HG02970 (cell line): ENCODE data around the gene MBP.

Experiments used
- ATAC-seq: cut with Tn5 transposase; IDR thresholded peaks from one replicate; pipeline ENCODE4 v1.9.1; 2021; ENCODE audit warnings: mild to moderate bottlenecking, moderate library complexity, moderate number of reproducible peaks; ENCODE audit not compliant: unreplicated experiment, low FRiP score

Gene MBP

DNA sequence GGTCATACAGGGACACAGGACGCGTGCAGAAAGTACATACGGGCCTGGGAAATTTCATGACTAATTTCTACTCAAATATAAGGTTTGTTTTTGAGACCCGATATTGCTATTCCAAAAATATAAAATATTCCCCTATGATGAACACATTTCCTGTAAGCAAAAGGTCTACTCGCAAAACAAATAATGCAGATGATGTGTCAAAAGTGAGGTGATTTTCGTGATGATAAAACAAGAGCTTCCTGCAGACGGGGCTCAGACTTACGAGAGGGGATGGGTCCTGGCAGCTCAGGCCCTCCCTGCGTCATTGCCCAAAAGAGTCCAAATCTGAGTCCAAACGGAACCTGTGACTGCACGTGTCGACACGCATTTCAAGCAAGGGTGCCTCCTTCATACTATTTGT is 62.7 kb downstream of the MBP start:
- ATAC-seq: no peak

DNA sequence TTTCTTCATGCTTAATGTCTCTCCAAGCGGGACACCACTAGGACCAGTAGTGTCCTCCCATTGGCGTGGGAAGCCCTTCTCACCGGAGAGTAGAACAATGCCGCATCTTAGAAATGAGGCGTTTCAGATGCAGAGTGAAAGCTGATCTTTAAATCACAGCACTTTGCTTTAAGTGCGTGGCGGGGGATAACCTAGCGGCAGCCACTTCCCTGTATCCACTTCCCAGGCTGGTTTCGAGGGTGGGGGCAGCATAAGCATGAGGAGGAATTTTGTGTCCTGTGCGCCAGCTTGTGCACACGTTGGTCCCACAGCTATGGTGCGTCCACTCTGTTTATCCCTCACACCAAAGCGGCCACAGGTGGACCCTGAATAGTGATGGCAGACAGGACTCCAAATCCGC is 63.1 kb downstream of the MBP start:
- ATAC-seq: no peak

DNA sequence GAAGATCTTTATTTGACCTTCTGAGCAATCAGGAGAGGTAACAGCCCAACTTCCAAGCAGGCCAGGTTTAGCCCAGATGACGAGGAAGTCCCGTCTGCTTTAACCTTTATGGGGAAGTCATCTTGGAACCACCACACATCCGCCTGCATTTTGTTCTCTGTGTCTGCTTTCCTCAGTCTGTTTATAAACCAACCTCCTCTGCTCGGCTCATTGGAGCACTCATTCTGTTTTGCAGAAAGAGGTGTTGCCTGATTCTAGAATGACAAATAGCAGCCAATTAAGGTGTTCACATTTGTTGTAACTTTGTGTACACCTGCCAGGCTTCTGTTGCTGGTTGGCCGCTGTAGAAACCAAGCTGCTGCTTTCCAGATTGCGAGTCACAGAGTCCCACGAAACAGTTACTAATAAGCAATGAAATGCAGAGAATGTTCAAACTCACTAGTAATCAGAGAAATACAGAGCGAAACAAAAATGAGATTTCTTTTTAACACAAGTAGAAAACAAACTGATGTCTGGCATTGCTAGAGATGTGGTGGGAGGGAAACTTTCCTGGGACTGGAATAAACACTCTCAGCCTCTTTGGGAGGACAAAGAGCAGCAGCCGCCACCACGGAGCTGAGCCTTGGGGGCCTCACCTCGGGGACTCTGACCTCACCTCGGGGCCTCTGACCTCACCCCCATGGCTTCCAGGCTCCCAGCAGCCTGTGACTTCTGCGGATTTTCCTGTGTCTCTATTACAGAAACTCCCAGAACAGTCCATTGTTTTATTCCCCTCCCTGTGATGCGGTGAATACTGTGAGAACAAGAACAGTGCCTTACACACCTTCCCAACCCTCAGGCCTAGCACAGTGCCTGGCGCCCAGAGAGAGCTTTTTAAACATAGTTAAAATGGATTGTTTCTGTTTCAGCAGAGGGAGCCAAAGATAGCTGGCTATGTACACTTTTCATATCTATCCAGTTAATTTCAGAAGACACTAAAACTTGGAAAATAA is 64.0 kb downstream of the MBP start:
- ATAC-seq: no peak

DNA sequence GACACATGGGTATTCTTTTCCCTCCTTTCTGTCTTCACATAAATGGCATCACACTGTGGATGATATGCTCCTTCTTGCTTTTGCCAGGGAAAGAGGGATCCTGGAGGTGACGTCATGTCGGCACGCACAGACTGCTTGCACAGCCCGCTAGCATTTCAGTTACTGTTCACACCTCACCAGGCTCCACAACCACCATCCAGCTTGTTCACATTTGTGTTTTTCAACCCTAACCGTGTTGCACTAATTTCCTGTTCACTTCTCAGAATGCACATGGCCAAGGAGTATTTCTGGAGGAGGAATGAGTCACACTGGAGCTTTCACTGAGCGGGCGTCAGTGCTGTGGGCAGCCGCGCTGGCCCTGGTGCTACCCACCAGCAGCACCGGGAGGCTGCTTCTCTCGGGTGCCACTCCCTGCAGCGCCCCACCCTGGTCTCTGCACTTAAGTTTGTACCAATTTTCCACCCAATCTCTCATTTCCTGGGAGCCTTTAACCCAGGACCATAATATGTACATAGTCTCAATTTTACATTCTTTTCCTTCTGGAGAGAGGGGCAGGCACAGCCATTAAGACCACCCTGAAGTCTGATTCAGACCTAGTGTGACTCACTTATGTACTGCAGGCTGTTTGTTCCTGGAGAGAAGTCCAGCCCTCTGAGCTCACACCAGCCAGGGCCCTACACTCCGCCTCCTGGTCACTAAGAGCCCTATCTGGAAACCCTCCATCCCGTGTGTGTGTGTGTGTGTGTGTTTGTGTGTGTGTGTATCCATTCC is 65.1 kb downstream of the MBP start:
- ATAC-seq: no peak

DNA sequence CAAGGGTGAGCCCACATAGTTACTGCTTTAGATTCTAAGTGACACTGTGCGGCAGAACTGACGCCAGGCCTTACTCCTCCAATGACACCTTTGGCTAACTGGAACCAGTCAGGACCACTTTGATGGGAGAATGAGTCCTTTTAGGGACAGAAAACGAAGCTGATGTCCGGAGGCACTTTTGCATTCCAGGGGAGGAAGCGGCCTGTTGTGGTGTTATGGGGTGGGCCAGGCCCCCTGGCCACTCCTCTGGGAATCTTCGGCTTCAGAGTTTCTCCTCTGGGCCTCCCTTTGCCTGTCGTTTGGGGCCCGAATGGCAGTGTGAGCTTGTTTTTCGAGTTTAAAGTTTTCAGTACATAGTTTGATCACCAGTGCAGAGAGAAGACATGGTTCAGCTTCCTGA is 65.9 kb downstream of the MBP start:
- ATAC-seq: no peak

DNA sequence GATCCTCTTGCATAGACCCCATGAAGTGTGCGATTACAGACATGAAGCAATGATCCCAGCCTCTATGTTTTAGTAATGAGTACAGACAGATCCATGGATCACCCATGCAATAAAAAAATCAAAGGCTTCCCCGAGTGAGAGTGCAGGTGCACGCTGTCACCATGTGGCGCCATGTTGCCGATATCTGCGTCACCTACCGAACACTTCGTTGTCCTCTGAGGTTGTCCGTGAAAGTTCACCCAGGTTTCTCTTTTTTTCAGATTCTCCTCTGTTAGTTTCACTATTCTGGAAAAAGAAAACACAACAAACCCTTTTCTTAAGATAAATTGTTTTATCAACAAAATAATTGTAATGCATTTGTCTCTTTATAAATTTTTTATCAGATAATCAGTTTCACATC is 66.5 kb downstream of the MBP start:
- no peak for ATAC-seq

DNA sequence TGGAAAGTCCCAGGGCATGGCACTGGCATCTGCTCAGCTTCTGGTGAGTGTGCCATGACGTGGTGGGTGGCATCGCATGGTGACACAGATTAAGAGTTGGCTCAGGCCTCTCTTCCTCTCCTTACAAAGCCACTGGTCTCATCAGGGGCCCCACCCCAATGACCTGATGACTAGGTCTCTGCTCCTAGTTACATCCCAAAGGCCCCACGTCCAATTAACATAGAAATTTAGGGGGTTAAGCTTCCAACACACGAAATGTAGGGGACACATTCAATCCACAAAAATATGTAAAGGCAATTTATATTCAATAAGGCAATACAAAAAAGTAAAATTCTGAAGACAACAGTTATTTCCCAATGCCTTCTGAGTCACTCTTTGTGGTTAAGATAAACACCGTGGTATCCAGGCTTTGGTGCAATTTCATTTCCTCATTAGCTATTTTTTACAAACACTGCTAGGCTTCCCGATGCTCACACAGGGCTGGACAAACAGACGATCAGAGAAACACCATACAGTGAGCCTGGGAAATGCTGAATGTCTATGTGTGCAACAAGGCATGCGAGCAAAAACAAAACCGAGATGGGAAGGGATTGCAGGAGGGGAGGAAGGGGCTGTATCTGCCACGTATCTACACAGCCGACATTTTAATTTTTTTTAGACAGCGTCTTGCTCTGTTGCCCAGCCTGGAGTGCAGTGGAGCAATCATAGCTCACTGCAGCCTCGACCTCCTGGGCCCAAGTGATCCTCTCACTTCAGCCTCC is 67.2 kb downstream of the MBP start:
- no peak for ATAC-seq

DNA sequence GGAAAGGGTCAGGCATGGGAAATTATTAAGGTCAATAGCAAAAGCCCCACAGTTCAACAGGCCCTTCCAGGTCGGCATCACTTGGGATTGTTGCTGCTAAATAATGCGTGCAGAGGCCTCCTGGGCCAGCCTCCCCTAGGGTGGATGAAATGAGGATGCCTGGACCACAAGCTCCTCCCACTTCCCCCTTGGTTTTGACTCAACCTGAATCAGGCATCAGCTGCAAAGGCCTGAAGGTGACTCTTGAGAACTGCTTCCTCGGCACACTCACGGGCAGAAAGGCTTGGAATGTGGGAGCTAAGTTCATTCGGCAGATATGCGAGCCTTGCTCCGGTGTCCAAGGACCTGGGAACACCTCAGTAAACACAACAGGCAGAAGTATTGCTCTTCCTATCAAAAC is 69.3 kb downstream of the MBP start:
- peak; percentile 35 for ATAC-seq

DNA sequence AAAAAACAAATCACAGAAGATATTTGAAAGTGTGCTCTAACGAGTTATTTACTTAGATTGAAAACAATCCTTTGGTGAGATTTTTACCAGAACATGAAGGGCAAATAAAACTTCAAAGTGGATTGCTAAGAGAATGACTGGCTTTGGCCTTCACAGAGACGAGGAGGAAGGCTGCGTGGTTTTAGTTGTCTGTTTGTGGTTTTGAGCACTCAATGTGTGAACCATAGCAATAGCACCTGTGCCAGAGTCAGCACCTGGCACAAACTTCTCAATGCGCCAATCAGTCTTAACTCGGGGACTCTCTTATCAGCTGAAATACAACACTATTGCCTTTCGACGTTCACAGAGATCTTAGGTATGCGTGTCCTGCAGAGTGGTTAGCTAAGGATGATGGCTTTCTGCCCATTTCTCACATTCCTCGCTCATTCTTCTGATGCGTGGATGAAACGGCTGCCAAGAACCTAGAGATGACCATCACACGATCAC is 70.0 kb downstream of the MBP start:
- peak; percentile 58 for ATAC-seq

DNA sequence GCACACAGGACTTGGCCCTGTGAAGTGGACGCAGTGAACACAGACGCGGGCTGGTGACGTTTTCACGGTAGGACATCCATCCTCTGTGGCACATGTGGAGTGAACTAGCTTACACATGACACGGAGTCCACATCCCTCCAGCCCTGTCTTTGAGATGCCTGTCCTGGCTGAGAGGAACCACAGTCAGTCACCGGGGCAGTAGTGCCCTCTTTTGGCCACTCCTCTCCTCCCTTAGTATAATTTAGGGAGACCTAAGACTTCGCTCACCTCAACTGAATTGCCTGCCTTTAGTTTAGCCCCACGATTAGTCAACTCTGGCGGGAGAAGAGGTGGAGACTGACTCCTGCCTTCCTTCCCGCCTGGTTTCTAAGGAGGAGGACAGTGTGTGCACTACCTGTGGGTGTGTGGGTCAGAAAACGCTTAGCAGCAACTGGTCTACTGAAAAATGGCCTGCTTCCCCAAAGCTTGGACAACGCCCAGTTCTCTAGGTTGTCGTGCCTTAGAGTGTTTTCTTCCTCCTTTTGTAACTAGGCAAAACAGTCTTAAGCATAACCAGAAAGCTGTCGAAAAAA is 70.6 kb downstream of the MBP start:
- ATAC-seq: peak; percentile 35

DNA sequence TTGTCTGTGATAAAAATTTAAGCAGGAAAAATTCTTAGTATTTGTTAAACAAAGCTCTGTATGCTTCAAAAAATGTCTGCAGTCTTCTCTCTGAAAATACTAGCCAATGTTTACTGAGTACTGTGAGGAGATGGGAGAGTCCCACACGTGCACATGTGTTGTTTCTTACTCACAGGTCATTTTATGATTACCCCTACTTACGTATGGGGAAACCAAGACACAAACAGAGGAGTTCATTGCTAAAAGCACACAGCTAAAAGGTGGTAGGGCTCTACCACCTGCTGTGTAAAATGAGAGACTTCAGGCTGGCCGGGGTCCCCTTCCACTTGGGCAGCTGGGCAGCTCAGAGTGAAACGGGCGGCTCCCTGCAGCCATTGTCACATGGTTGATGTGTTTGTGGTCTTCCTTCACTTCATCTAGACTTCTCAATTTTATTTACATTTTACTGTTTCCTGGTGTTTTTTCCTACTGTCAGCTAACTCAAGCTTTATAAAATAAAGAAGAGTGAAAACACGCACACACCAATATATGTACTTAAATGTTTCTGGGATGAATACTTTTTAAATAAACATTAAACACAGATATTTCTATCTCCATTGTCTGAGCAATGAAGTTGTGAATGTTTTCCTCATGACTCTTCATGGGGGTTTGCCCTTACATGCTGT is 71.2 kb downstream of the MBP start:
- no peak for ATAC-seq

DNA sequence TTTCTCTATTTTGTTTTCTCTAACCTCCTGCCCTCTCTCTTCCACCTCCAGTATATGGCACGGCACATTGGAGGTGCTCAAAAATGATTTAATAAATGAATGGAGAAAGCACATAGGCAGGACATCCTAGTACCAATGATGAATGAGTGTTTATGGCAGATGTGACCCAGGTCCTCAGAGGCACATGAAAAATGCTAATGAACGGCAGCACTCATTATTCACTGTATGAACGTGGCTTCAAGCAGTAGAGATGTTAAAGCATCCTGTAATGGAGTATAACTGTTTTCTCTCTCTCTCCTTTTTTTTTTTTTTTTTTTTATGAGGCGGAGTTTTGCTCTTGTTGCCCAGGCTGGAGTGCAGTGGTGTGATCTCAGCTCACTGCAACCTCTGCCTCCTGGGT is 72.4 kb downstream of the MBP start:
- ATAC-seq: no peak

DNA sequence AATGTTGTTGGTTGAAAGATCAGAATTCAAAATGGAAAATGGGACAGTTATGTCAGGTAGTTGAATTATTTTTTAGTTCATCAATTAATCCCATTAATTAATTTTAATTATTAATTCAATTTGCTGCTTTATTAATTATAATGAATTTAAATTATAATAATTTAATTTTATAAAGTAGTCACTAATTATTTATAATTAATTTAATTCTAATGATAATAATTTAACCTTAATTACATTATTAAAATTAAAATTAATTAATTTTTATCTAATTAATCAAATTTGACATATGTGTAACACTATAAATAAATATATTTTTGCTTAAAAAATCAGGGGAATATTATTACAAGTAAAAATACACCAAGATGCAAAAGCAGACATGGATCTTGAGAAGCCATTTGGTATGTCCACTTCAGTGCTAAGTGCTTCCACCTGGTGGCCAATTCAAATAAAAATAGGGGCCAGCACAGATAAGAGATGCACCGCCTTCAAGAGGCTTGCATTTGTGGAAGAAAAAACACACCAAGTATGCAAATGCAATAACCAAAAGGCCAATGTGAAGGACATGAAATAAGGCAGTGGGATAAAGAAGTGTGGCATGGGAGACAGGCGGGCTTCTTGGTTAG is 73.2 kb downstream of the MBP start:
- no peak for ATAC-seq

DNA sequence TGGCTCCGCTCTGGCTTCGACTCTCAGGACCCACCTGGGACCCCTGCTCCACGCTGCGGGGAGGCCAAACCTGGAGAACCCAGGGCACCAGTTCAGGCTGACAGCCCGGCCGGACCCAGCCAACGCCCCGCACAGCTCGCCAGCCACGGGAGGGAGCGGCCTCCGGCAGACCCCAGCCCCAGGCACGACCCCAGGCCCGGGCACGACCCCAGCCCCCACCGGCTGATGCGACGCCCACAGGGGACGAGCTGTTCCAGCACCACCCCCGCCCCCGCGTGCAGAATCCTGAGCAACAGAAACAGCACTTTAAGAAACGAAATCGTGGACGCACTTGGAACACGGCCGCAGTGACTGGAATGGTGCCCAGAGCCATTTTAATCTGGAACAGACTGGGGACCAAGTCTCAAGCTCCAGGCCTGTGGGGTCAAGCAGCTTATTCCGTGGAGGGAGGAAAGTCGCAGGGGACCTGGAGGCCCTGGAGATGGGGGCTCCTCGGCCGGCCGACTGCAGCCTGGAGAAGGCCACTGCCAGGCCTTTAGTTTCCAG is 74.2 kb downstream of the MBP start:
- no peak for ATAC-seq

DNA sequence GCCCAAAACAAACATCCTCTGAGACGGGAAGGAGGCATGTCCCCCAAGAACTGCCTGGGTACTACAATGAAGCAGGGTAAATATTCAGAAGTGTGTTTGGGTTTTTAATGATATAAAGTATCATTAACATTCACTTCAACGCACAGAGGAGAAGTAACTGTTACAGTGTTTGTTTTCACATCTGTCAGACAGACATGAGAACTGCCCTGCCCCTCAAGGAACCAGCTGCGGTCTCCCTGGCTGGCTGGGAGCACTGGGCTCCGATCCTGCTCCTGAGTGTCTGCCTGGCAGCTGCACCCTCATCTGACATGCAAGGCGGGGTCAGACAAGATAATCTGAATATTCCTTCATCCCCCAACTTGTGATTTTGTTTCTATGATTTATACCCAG is 75.6 kb downstream of the MBP start:
- ATAC-seq: no peak

DNA sequence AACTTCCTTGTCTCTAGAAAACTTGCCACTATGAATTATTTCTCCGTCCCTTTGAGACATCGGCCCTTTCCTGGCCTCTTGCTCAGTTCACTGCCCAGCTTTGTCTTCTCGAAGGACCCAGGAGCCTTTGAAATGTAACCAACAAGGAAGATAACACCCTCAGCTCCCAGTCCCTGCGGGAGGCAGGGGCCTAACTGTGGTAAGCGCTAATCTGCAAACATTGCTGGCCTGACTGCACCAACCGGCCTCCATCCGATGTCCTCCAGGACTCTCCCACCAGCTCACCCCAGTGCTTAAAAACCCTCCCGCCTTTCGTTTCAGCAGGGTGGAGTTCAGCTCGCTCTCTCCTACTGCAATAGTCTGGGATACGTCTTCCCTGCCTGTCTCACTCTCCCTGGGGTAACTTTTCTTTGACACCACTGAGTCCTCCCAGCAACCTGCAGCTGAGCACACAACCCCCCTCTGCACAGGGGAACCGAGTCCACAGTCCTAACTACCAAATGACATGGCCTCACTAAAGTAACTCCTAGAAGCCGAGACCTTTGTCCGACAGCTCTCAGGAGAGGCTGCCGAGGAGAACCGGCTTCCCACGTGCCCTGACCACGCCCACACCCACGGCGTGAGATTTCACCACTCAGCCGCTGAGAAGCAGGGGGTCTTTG is 76.1 kb downstream of the MBP start:
- no peak for ATAC-seq

DNA sequence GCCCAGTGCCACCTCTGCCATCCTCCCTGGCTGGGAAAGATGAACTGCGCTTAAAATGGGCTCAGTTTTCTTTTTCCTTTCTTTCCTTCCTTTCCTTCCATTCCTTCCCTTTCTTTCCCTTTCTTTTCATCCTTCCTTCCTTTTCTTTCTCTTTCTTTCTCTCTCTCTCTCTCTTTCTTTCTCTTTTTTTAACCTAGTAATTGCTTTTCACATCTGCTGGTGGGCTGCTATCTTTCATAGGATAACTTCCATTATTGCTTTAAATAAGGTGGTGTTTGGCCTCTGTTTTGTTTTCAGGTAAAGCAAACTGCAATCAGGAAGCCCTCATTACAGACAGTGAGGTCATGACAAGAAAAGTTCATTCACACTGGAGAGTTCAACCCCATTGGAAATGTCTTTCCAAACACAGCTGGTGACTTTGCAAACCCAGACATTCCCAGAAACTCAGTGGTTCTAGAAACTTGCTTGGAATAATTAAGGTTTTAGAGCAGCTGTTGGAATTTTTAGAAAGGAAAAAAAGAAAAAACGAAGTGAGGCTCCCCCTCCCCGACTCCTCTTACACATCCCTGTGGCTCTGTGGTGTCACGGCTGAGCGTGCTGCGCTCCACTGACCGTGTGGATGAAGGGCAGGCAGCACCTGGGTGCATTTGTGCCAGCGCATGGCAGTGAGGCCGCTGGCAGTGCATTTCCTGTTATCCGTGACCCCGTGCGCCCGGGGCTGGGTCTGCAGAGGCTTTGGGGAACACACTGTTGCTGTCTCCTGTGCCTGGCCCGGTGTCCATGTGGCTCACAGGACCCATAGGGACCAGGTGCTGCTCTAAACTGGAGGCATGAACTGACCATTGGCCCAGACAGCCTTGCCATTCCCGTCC is 76.9 kb downstream of the MBP start:
- no peak for ATAC-seq
